Choroid plexus epithelial cell (primary cell): ENCODE results near the gene SDF4.

ENCODE experiments used
- DNase-seq: peaks from one replicate; pipeline ENCODE4 v3.0.0-alpha.2; 2010; ENCODE audit warnings: low read depth
- H3K4me3 ChIP-seq: 2 replicates; pipeline ENCODE4 v1.5.1; 2011; ENCODE audit warnings: low read depth, mild to moderate bottlenecking, control low read depth, low read length, moderate library complexity
- TF ChIP-seq, protein P1 (sequence below): conservative IDR thresholded peaks from 2 replicates; pipeline ENCODE4 v1.5.1; 2011; ENCODE audit warnings: low read depth, mild to moderate bottlenecking, control low read depth, inconsistent platforms, low read length, moderate library complexity

Gene SDF4

DNA sequence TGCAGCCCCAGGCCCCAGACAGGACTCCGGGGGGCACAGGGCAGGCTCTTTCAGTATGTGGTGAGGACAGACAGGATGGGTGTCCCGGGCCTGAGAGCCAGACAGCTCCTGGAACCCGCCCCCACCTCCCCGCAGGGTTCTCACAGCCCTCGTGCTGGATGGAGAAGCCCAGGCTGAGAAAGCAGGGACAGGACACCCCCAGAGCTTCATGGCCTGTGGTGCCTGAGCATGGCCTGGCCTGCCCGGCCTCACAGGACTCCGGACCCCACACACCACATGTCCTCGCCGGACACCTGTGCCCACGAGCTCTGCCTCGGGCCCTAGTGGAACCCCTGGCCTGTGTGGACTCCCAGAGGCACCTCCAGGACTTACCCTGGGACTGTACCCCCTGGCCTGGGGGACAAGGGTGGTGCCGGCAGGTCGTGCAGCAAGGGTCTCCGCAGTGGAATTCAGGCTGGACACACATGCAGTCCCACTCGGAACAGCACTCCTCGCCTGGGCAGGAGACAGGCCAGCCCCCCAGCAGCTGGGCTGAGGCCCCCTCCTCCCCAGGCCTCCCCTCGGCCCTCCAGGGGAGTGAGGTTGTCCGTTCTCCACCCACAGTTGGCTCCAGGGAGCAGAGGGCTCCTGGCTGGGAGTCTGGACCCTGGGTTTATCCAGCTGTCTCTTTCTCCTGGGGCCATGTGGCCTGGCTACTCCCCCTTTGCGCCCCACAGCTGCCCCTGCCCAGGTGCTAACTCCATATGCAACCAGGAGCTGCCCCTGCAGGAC is 26.6 kb downstream of the SDF4 start:
- H3K4me3 ChIP-seq = no peak overlapping the region
- no peak for DNase-seq
- TF ChIP-seq, protein P1, sequence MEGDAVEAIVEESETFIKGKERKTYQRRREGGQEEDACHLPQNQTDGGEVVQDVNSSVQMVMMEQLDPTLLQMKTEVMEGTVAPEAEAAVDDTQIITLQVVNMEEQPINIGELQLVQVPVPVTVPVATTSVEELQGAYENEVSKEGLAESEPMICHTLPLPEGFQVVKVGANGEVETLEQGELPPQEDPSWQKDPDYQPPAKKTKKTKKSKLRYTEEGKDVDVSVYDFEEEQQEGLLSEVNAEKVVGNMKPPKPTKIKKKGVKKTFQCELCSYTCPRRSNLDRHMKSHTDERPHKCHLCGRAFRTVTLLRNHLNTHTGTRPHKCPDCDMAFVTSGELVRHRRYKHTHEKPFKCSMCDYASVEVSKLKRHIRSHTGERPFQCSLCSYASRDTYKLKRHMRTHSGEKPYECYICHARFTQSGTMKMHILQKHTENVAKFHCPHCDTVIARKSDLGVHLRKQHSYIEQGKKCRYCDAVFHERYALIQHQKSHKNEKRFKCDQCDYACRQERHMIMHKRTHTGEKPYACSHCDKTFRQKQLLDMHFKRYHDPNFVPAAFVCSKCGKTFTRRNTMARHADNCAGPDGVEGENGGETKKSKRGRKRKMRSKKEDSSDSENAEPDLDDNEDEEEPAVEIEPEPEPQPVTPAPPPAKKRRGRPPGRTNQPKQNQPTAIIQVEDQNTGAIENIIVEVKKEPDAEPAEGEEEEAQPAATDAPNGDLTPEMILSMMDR = no peak

DNA sequence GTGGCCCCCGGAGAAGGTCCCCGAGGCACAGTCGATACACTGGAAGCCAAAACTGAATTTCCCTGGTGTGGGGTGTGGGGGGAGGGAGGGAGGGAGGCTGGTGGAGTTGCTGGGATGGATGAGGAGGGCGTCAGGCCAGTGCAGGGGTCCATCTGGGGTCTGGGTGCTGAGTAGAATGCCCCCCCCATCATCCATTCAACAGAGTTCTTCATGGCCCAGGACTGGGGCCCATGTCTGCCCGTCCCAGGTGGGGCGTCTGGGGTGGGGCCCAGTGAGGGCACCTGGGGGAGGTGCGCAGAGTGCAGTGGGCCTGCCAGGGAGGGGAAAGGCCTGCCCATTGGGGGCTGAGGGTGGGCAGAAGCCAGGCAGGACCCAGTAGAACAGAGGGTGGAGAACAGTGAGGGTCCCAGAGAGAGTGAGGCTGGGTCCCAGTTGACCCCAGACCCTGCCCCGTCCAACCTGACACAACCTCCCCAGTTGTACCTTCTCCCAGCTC is 27.3 kb downstream of the SDF4 start:
- DNase-seq = no peak
- TF ChIP-seq, protein P1 = no peak
- H3K4me3 ChIP-seq = no peak overlapping the region

DNA sequence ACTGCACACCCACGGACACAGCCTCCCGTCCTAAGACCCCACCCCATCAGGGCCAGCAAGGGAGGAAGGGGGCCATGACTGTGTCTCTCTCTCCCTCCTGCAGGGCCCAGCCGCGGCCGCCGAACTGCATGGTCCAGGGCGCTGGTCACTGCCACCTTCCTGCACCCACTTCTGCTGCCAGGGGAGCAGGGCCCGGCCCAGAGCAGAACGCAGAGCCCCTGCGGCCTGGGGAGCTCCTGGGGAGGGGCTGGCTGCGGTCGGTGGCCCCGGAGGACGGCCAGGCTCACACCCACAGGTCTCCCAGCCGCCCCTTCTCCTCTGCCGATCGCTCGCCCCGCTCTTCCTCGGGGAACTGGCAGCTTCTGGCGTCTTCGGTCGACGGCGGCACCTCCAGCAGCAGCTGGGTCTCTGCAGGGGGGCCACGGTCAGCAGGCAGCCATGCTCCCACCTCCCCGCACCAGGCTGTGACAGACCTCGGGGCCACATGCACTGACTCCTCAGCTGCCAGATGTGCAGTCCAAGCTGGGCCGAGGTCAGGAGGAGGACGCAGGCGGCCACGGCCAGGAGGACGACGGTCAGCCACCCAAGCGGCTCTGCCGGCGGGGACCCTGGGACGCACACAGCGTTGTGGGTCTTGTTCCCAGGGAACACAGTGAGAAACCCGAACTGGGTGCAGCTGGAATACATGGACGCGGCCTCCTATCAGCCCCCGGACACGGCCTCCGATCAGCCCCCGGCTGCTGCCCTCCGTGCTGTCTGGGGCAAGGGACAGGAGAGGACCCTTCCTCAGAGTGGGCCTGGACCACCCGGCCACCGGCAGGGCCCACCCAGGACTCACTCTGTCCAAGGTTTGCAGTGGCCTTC is 28.0 kb downstream of the SDF4 start:
- H3K4me3 ChIP-seq = no peak overlapping the region
- no peak for DNase-seq
- TF ChIP-seq, protein P1 = no peak

DNA sequence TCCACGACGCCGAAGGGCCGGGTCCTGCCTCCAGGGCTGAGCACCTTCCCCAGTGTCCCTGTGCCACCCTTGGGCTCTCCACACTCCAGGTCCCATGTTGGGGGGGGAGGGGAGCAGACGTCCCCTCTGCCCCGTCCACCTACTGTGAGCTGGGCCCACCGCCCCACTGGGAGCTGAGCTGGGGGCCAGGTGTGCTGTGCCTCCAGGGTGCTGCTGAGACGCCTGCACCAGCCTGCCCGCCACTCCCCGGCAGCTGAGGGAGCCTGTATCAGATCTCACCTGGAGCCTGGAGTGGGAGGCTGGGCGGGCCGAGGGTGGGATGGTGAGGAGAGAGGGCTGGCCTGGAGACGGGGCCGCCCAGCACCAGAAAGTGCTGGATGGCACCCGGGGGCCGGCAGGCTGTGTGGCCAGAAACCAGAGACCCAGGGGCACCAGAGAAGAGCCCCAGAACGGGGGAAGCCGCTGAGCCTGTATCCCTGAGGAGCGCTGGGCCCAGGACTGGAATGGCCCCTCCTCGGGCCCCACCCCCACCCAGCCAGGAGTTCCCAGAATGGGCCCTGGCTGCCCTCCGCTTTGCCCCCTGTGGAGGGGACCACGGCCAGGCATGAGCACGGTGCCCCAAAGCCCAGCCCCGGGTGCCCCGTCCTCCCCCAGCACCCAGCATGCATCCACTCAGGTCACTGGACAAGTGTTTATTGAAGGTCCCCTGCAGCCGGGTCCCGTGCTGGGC is 28.8 kb downstream of the SDF4 start:
- TF ChIP-seq, protein P1 = no peak
- no peak overlapping the region for H3K4me3 ChIP-seq
- no peak for DNase-seq

DNA sequence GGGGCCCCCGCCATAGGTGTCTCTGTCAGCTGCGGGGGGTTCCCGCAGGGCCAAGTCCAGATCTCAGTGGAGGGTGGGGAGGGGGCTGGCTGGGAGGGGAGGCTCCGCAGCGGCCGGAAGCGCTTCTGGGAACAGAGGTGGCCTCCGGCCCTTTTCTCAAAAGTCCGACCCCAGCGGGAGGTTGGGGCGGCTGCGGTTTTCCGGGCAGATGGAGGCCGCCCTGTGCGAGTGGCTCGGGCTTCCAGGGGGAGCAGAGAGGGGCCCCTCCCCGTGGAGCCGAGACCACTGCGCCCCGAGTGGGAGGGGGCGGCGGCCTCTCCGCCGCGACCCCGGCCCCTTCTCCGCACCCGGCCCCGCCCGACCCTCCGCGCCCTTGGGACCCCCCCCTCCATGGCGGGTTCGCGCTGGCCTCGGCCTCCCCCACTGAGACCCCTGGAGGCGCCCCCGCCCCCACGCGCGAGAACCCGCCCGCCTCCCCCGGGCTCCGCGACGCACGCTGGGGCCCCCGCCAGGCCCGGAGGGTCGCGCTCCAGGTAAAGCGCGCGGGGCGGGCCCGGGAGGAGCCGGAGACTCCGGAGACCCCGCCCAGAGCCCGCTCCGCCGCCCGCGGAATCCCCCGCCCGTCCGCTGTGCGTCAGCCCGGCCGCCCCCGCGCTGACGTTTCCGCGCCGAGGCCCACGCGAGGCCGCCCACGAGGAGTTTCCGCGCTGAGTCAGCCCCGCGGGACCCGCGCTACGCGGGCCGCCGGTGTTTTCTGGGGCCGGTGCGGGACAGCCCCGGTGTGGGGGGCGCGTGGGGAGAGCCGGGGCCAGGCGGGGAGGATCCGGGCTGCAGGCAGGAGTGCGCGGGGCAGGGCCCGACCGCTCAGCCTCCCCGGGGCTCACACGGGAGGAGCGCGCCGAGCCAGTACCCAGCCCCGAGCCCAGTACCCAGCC is 30.7 kb downstream of the SDF4 start:
- peak overlapping the region; percentile 26 for H3K4me3 ChIP-seq

More for the DNA sequence above, 30.7 kb downstream of the SDF4 start:
- DNase-seq = peak; percentile 65
- TF ChIP-seq, protein P1 = no peak
